Prostate gland (tissue), 1 donor: ENCODE results near the gene NXN.

Experiments
- POLR2A ChIP-seq: fragments of 450-650 bp; IDR thresholded peaks from one replicate; pipeline ENCODE4 v1.6.1; 2016; ENCODE audit warnings: antibody characterized with exemption, mild to moderate bottlenecking
- POLR2AphosphoS5 ChIP-seq: sonication (generic); formaldehyde crosslinking; IDR thresholded peaks from one replicate; pipeline ENCODE4 v1.6.1; 2017; ENCODE audit warnings: antibody characterized with exemption

DNA sequence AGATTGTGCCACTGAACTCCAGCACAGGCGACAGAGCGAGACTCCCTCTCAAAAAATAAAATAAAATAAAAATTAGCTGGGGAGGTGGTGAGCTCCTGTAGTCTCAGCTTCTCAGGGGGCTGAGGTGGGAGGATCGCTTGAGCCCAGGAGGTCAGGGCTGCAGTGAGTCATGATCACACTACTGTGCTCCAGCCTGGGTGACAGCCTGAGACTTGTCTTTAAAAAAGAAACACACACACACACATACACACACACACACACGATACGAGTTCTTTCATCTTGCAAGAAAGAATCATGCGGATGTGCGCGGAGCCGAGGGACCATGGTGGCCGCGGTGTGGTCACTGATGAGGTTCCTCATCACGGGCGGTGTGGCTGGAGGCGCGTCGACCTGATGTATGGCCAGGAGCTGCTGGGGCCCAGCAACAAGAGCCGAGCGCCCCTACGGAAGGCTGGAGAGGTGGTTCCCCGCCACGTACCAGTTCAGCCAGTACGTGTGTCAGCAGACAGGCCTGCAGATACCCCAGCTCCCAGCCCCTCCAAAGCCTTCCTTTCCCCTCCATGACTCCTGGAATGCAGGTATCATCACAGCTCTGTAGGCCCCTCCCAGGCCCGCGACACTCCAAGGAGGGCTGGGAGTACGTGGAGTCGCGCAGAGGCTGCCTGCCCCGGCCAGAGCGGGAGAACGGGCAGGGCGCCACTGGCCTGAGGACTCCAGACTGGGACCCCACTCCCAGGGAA is 20.7 kb downstream of the NXN start:
- TF ChIP-seq POLR2A, result no peak
- TF ChIP-seq POLR2AphosphoS5, result no peak
